K562 (cell line): ENCODE measurements around the gene HCN3. TPM values are rescaled to one million over a fixed set of nuclear protein-coding genes. Genes with fewer than 3 reads are reported as not detected.
A peak's percentile ranks its signal among the peaks of the same experiment; 100 is the strongest.

Source experiments
- BDP1 ChIP-seq: IDR thresholded peaks from 3 replicates; pipeline ENCODE4 v1.6.1; 2011; ENCODE audit not compliant: insufficient read length, insufficient read depth
- IRF2 ChIP-seq: sonication (generic); formaldehyde crosslinking; IDR thresholded peaks from 2 replicates; pipeline ENCODE4 v1.8.1; 2022; ENCODE audit warnings: mild to moderate bottlenecking, missing genetic modification reagents
- JUN ChIP-seq, 2 experiments: sonication (generic) in 1 of 2; formaldehyde crosslinking in 1 of 2; IDR thresholded peaks; 2 replicates each; pipeline versions ENCODE4 v1.6.1 to v1.8.0; 2012 to 2022; ENCODE audit warnings: borderline replicate concordance in 2 of 2, mild to moderate bottlenecking in 2 of 2, improper control_type of control experiment in 1 of 2, low read depth in 1 of 2, low read length in 1 of 2, missing genetic modification reagents in 1 of 2
- NFE2 ChIP-seq: IDR thresholded peaks from 2 replicates; pipeline ENCODE4 v1.6.1; 2014; ENCODE audit warnings: antibody characterized with exemption, low read depth
- PHF8 ChIP-seq: fragments of 200-600 bp; sonication (generic); IDR thresholded peaks from 2 replicates; pipeline ENCODE4 v1.6.1; 2012; ENCODE audit warnings: mixed run types, mild to moderate bottlenecking, inconsistent platforms, low read length, moderate library complexity, borderline replicate concordance
- PTBP1 ChIP-seq: fragments of 200-400 bp; formaldehyde crosslinking; IDR thresholded peaks from 2 replicates; pipeline ENCODE4 v1.6.1; 2017; ENCODE audit warnings: low read depth, low read length
- PYGO2 ChIP-seq: fragments of 450-650 bp; IDR thresholded peaks from 2 replicates; pipeline ENCODE4 v1.6.1; 2016; ENCODE audit warnings: mild to moderate bottlenecking, missing genetic modification characterization, moderate library complexity, missing compliant biosample characterization
- SAFB2 ChIP-seq: fragments of 200-400 bp; formaldehyde crosslinking; IDR thresholded peaks from 2 replicates; pipeline ENCODE4 v1.6.1; 2018; ENCODE audit warnings: borderline replicate concordance, low read length, low read depth, moderate library complexity; ENCODE audit not compliant: severe bottlenecking
- SIX5 ChIP-seq, 2 experiments: IDR thresholded peaks; 2 replicates each; pipeline ENCODE4 v1.6.1; 2011; ENCODE audit warnings: low read length in 2 of 2, borderline replicate concordance in 1 of 2, low read depth in 1 of 2, mild to moderate bottlenecking in 1 of 2, moderate library complexity in 1 of 2; ENCODE audit not compliant: insufficient read depth in 1 of 2
- SMARCC2 ChIP-seq: fragments of 450-650 bp; IDR thresholded peaks from 2 replicates; pipeline ENCODE4 v1.6.1; 2017; ENCODE audit warnings: antibody characterized with exemption, moderate library complexity, mild to moderate bottlenecking, low read depth
- SP1 ChIP-seq: sonication (generic); formaldehyde crosslinking; IDR thresholded peaks from 2 replicates; pipeline ENCODE4 v1.8.1; 2022; ENCODE audit warnings: mild to moderate bottlenecking, missing genetic modification reagents
- TAF7 ChIP-seq: fragments of 450-650 bp; IDR thresholded peaks from 2 replicates; pipeline ENCODE4 v1.6.1; 2016; ENCODE audit warnings: missing genetic modification characterization, missing compliant biosample characterization
- TCF15 ChIP-seq: fragments of 250-450 bp; sonication (Bioruptor Pico); IDR thresholded peaks from 2 replicates; pipeline ENCODE4 v1.8.0; 2022; ENCODE audit warnings: moderate library complexity, mild to moderate bottlenecking, inconsistent platforms
- TCF7 ChIP-seq: sonication (generic); IDR thresholded peaks from 2 replicates; pipeline ENCODE4 v1.6.1; 2016; ENCODE audit warnings: antibody characterized with exemption, borderline replicate concordance
- THAP12 ChIP-seq: fragments of 250-450 bp; sonication (Bioruptor Pico); IDR thresholded peaks from 2 replicates; pipeline ENCODE4 v1.9.0; 2021; ENCODE audit warnings: mild to moderate bottlenecking, inconsistent platforms
- THRB ChIP-seq: fragments of 450-650 bp; formaldehyde crosslinking; conservative IDR thresholded peaks from 2 replicates; pipeline ENCODE4 v1.4.0; 2022; ENCODE audit warnings: mild to moderate bottlenecking, missing genetic modification characterization
- UBTF ChIP-seq, 2 experiments: IDR thresholded peaks; 2 replicates each; pipeline ENCODE4 v1.6.1; 2012; ENCODE audit warnings: improper control_type of control experiment in 2 of 2, low read depth in 2 of 2, low read length in 2 of 2, borderline replicate concordance in 1 of 2
- ZFPM2 ChIP-seq: fragments of 250-450 bp; sonication (Bioruptor Pico); IDR thresholded peaks from 2 replicates; pipeline ENCODE4 v1.5.1; 2022; ENCODE audit warnings: mild to moderate bottlenecking
- ZNF124 ChIP-seq: sonication (generic); formaldehyde crosslinking; IDR thresholded peaks from 2 replicates; pipeline ENCODE4 v1.8.1; 2022; ENCODE audit warnings: missing genetic modification reagents
- ZNF134 ChIP-seq: fragments of 250-450 bp; sonication (Bioruptor Pico); conservative IDR thresholded peaks from 2 replicates; pipeline ENCODE4 v1.4.0; 2020
- ZNF696 ChIP-seq: fragments of 250-450 bp; sonication (Bioruptor Pico); conservative IDR thresholded peaks from 2 replicates; pipeline ENCODE4 v1.4.0; 2020; ENCODE audit warnings: mild to moderate bottlenecking, moderate library complexity
- polyA plus RNA-seq, 8 experiments: library from polyadenylated mRNA; depleted of rRNA in 4 of 8; stranded (reverse) in 5 of 8; unstranded in 3 of 8; fragments of >200 nt; fragmentation: Nextera tagmentation in 2 of 8; fragmentation: Illumina TruSeq in 1 of 8; extraction: Ambion mirVana in 2 of 8; extraction: Trizol in 1 of 8; gene quantifications; 2 replicates each; pipeline versions ENCODE4 v1.2.1 to v1.2.3, GENCODE V29; 2011 to 2014; ENCODE audit warnings: inconsistent platforms in 1 of 8, missing spikeins in 1 of 8
- total RNA-seq, 7 experiments: library from RNA; depleted of rRNA in 6 of 7; stranded (reverse); fragments of >200 nt in 6 of 7; fragmentation: Illumina TruSeq in 2 of 7; extraction: Trizol in 2 of 7; gene quantifications; 2 replicates each; pipeline versions ENCODE4 v1.2.1 to v1.2.3, GENCODE V29; 2011 to 2021; ENCODE audit warnings: low replicate concordance in 1 of 7

HCN3 gene
- total and polyA plus RNA-seq, 9 of the 15 experiments (the other 6 are each of a cell fraction or from before 2014, with no cell fraction given) = 0.91 to 9.7 (median 3.9) TPM

- TF ChIP-seq PHF8 (peak; percentile 66; the same call in 1 of the 2 replicates), ZNF124 (CRISPR knock-in tag) (no peak), JUN (IDR thresholded peaks at IDR 0.05; ENCODE audit: borderline replicate concordance, low read depth, low read length) (peak; percentile 66; the same call in 1 of the 2 replicates), JUN (CRISPR knock-in tag; IDR thresholded peaks at IDR 0.05; ENCODE audit: borderline replicate concordance) (no peak), THAP12 (peak; percentile 92; the same call in 1 of the 2 replicates), BDP1 (no peak), SMARCC2 (no peak), IRF2 (CRISPR knock-in tag) (no peak), TCF15 (CRISPR knock-in tag) (no peak), TCF7 (peak; percentile 87), ZNF696 (CRISPR knock-in tag) (no peak), UBTF (IDR thresholded peaks at IDR 0.05; ENCODE audit: borderline replicate concordance in 1 of 2, low read depth in 2 of 2, low read length in 2 of 2) (peak; percentile 46 to 74; a peak in 1 of 4 replicates), PTBP1 (peak; percentile 96), ZNF134 (no peak), ZFPM2 (no peak), SP1 (CRISPR knock-in tag) (peak; percentile 100), PYGO2 (tag) (no peak), SIX5 (IDR thresholded peaks at IDR 0.05; ENCODE audit: borderline replicate concordance in 1 of 2, insufficient read depth in 1 of 2, low read depth in 1 of 2, low read length in 2 of 2) (0 out of 4 replicates have a peak, but pooled peaks of 1 of the 2 experiments have one; percentile 34), NFE2 (no peak; the same call in 1 of the 2 replicates), SAFB2 (no peak), THRB (CRISPR knock-in tag) (peak; percentile 96), TAF7 (tag) (peak; percentile 75)
Measured at GRCh38 chr1:155244368-155245162, 32.7 kb upstream of the HCN3 start (continued).
